ENCODE data around the gene NTNG1. TPM values are rescaled to one million over a fixed set of nuclear protein-coding genes. Genes with fewer than 3 reads are reported as not detected.

NTNG1 gene
- total RNA-seq, 1 donor = 9.1 TPM

- no peak for DNase-seq (ENCODE audit: low read depth)
- TF ChIP-seq CTCF (IDR thresholded peaks at IDR 0.05; ENCODE audit: insufficient read depth, low read depth, low read length) = no peak
- H3K4me3 ChIP-seq (ENCODE audit: low read depth, low read length) = no peak overlapping the region
Observed at GRCh38 chr1:107327446-107327845, 186.6 kb downstream of the NTNG1 start.

GRCh38 chr1:107328087-107328486 lies 187.2 kb downstream of the NTNG1 start:
- DNase-seq (ENCODE audit: low read depth) = no peak
- TF ChIP-seq CTCF (IDR thresholded peaks at IDR 0.05; ENCODE audit: insufficient read depth, low read depth, low read length) = no peak
- no peak overlapping the region for H3K4me3 ChIP-seq (ENCODE audit: low read depth, low read length)

- no peak for TF ChIP-seq CTCF (IDR thresholded peaks at IDR 0.05; ENCODE audit: insufficient read depth, low read depth, low read length)
- DNase-seq (ENCODE audit: low read depth) = no peak
- no peak overlapping the region for H3K4me3 ChIP-seq (ENCODE audit: low read depth, low read length)
Observed at GRCh38 chr1:107339775-107340174, 198.9 kb downstream of the NTNG1 start.

GRCh38 chr1:107342316-107342715 lies 201.5 kb downstream of the NTNG1 start:
- TF ChIP-seq CTCF (IDR thresholded peaks at IDR 0.05; ENCODE audit: insufficient read depth, low read depth, low read length) = no peak
- DNase-seq (ENCODE audit: low read depth) = no peak
- H3K4me3 ChIP-seq (ENCODE audit: low read depth, low read length) = no peak overlapping the region

- no peak for DNase-seq (ENCODE audit: low read depth)
- no peak overlapping the region for H3K4me3 ChIP-seq (ENCODE audit: low read depth, low read length)
Observed at GRCh38 chr1:107342768-107343167, 201.9 kb downstream of the NTNG1 start.

GRCh38 chr1:107343601-107344000 lies 202.8 kb downstream of the NTNG1 start:
- DNase-seq (ENCODE audit: low read depth) = no peak
- TF ChIP-seq CTCF (IDR thresholded peaks at IDR 0.05; ENCODE audit: insufficient read depth, low read depth, low read length) = no peak
- H3K4me3 ChIP-seq (ENCODE audit: low read depth, low read length) = no peak overlapping the region

More at GRCh38 chr1:107342768-107343167, 201.9 kb downstream of the NTNG1 start:
- TF ChIP-seq CTCF (IDR thresholded peaks at IDR 0.05; ENCODE audit: insufficient read depth, low read depth, low read length) = no peak

GRCh38 chr1:107344268-107344760 lies 203.5 kb downstream of the NTNG1 start:
- H3K4me3 ChIP-seq (ENCODE audit: low read depth, low read length) = no peak overlapping the region
- no peak for TF ChIP-seq CTCF (IDR thresholded peaks at IDR 0.05; ENCODE audit: insufficient read depth, low read depth, low read length)

More at GRCh38 chr1:107344268-107344760, 203.5 kb downstream of the NTNG1 start:
- no peak for DNase-seq (ENCODE audit: low read depth)

Data from fibroblast of villous mesenchyme (primary cell).